Ovary (tissue), 9 donors: ENCODE results near the gene RUFY3. TPM values are rescaled to one million over a fixed set of nuclear protein-coding genes. Genes with fewer than 3 reads are reported as not detected.
"Not testable (repeated sequence)": the region's sequence is repeated elsewhere in the genome, so short reads cannot be mapped to it uniquely, and the experiment has no call there.

Source experiments
- DNase-seq, 5 donors: peaks; one replicate each; pipeline ENCODE4 v3.0.0-alpha.2; 2019 to 2020
- H3K27ac ChIP-seq, 2 donors: fragments of 200-600 bp; one replicate each; pipeline versions ENCODE4 v1.5.1 to v1.8.0; 2019 to 2022
- H3K27me3 ChIP-seq: fragments of 200-600 bp; one replicate; pipeline ENCODE4 v1.8.0; 2022
- H3K36me3 ChIP-seq: fragments of 200-600 bp; sonication (generic); one replicate; pipeline ENCODE4 v1.5.1; 2019
- H3K4me1 ChIP-seq: one replicate; pipeline ENCODE4 v1.8.1; 2013; ENCODE audit warnings: mild to moderate bottlenecking, moderate library complexity; ENCODE audit not compliant: insufficient read depth
- H3K4me3 ChIP-seq: fragments of 200-600 bp; sonication (generic); one replicate; pipeline ENCODE4 v1.5.1; 2017
- H3K9me3 ChIP-seq, 2 donors: fragments of 200-600 bp in 1 of 2; sonication (generic) in 1 of 2; one replicate each; pipeline versions ENCODE4 v1.5.1 to v1.8.1; 2013 to 2019; ENCODE audit warnings: mild to moderate bottlenecking in 1 of 2, moderate library complexity in 1 of 2
- EP300 ChIP-seq: sonication (generic); formaldehyde crosslinking; IDR thresholded peaks from one replicate; pipeline ENCODE4 v1.6.1; 2017; ENCODE audit warnings: antibody characterized with exemption
- POLR2A ChIP-seq: fragments of 450-650 bp; IDR thresholded peaks from one replicate; pipeline ENCODE4 v1.6.1; 2017; ENCODE audit warnings: antibody characterized with exemption, mild to moderate bottlenecking, moderate library complexity
- WGBS, 3 donors: extraction: QIAGEN DNeasy Blood & Tissue Kit in 1 of 3; methylation state at CpG; one replicate each; pipeline versions ENCODE4 v1.1.5 to v1.1.7; 2013 to 2017; 5-methylcytosine and 5-hydroxymethylcytosine counted together
- intact Hi-C, 4 donors: fragments of 100-400 bp; cut with DNase I; formaldehyde crosslinking; loops; one replicate each; pipeline versions ENCODE4 v1.11.0 to v1.15.1; 2022 to 2023
- polyA plus RNA-seq, 2 donors: library from polyadenylated mRNA; stranded (reverse); fragments of 200-250 nt in 1 of 2; fragments of 350-450 nt in 1 of 2; fragmentation: Illumina TruSeq in 1 of 2; extraction: RNeasy Lipid Tissue Mini Kit (QIAGEN cat#74804) in 1 of 2; gene quantifications; one replicate each; pipeline ENCODE4 v1.2.3, GENCODE V29; 2013 to 2014
- total RNA-seq, 7 donors: library from RNA; depleted of rRNA in 2 of 7; stranded (reverse); fragments of >200 nt in 2 of 7; fragmentation: NEBNext Ultra II Directional in 3 of 7; extraction: Animal tissue kit (Norgen Biotek cat#: 25700) in 3 of 7; gene quantifications; one replicate each; pipeline versions ENCODE4 v1.1.0 to v1.2.4, GENCODE V29; 2016 to 2023
- TF ChIP-seq, protein P1 (sequence below), 3 donors: fragments of 450-650 bp in 2 of 3; fragments of 200-600 bp in 1 of 3; IDR thresholded peaks; one replicate each; pipeline versions ENCODE4 v1.5.1 to v1.8.0; 2016 to 2022; ENCODE audit warnings: antibody characterized with exemption in 3 of 3, mild to moderate bottlenecking in 1 of 3
- donor health status: DM: no; HTN: no; CAD: no; lungs with moderate emphysema.
- donor health status: DM: no; HTN: no; CAD: no.
- donor health status: Bipolar disorder and iron deficiency.
- donor health status: DM: yes; HTN: yes; CAD: no.
- donor health status: DM: no; HTN: no; CAD: no.
- donor health status: DM: yes; HTN: yes; CAD: no.

Gene RUFY3
- total and polyA plus RNA-seq, 9 donors: 35.2 to 84.0 (median 63.3) TPM

DNA sequence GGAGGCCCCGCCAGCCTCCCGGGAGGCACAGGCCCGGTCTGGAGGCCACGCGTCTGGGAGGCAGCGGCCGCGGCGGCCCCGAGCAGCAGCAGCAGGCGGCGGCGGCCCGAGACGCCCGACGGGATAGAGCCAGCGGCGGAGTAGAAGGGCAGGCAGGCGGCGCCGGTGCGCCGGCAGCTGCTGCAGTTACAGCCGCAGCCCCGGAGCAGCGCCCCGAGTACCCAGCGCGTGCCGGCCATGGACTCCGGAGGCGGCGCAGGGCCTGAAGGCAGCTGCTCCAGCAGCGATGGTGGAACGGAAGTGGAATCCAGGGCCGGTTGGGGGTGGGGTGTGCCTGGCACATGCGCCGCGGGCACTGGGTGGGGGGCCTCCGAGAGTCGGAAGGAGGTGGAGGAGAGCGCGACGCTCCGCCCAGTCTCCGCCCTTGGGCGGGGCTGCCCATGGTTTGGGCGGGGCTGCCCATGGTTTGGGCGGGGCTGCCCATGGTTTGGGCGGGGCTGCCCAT lies 117.9 kb downstream of the RUFY3 start, which contains the start of gene GRSF1:
GRSF1 (minus strand) TSS at position 302 of the 505 bp plus-strand sequence; CDS start at position 239, 63 bp downstream.
- intact Hi-C loops: loop anchor here in 3 of 4 donors (5.0 to 10.0 kb wide), 3 partner anchors 152 to 155 kb away; partner anchors contain the start of genes DCK (in 3 of the 3) and UTP3 (in 1 of the 3)
- peak within 1 kb of the TSS; percentile 89 to 95 for H3K27ac ChIP-seq
- DNase-seq: peak; percentile 92 to 95 (median 94)
- 0 to 1% (median 0%) methylated on average over 19 to 50 of the region's 51 CpGs for WGBS, 3 donors
- no peaks in the 10 kb centered on the region for H3K27me3 ChIP-seq
- peaks cover 0 to 2% of the 10 kb centered on the region in 2 donors for H3K9me3 ChIP-seq
- H3K4me3 ChIP-seq: peak within 1 kb of the TSS; percentile 97
- H3K4me1 ChIP-seq: peaks cover 5% of the 10 kb centered on the region
- no peaks in the 10 kb centered on the region for H3K36me3 ChIP-seq
- TF ChIP-seq POLR2A (peak; percentile 59), EP300 (no peak)
- TF ChIP-seq, protein P1, sequence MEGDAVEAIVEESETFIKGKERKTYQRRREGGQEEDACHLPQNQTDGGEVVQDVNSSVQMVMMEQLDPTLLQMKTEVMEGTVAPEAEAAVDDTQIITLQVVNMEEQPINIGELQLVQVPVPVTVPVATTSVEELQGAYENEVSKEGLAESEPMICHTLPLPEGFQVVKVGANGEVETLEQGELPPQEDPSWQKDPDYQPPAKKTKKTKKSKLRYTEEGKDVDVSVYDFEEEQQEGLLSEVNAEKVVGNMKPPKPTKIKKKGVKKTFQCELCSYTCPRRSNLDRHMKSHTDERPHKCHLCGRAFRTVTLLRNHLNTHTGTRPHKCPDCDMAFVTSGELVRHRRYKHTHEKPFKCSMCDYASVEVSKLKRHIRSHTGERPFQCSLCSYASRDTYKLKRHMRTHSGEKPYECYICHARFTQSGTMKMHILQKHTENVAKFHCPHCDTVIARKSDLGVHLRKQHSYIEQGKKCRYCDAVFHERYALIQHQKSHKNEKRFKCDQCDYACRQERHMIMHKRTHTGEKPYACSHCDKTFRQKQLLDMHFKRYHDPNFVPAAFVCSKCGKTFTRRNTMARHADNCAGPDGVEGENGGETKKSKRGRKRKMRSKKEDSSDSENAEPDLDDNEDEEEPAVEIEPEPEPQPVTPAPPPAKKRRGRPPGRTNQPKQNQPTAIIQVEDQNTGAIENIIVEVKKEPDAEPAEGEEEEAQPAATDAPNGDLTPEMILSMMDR (IDR thresholded peaks at IDR 0.05): no peak

DNA sequence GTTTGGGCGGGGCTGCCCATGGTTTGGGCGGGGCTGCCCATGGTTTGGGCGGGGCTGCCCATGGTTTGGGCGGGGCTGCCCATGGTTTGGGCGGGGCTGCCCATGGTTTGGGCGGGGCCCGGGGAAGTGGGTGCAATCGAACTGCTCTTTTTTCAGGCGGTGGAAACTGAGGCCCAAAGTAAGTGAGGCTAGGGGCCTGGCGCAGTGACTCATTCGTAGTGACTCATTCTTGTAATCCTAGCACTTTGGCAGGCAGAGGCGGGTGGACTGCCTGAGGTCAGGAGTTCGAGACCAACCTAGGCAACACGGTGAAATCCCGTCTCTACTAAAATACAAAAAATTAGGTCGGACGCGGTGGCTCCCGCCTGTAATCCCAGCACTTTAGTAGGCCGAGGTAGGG lies 118.4 kb downstream of the RUFY3 start:
- DNase-seq: peak; percentile 55 to 76 (median 66)
- H3K4me3 ChIP-seq, H3K36me3 ChIP-seq, intact Hi-C loops, H3K9me3 ChIP-seq, H3K27me3 ChIP-seq, H3K4me1 ChIP-seq: not testable (repeated sequence)
- whole genome bisulfite sequencing, 3 donors: 58 to 62% (median 59%) methylated on average over 17 to 20 of the region's 20 CpGs
- peak overlapping the region in 1 of 2 donors; percentile 8 for H3K27ac ChIP-seq

DNA sequence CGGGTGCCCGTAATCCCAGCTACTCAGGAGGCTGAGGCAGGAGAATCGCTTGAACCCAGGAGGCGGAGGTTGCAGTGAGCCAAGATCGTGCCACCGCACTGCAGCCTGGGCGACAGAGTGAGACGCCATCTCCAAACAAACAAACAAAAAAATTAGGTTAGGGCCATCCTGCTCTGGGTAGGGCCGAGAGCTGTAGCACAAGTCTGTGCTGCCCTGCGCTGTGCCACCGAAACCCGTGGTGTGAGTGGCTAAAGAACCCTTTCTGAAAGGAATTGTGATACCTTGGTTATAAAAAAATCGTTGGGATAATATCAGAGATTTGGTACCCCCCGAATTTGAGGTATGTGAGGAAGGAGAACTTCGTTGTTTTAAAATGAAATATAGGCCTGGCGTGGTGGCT lies 118.9 kb downstream of the RUFY3 start:
- 90 to 93% (median 92%) methylated on average over 16 of the region's 16 CpGs for WGBS, 3 donors
- H3K4me1 ChIP-seq, H3K27me3 ChIP-seq, H3K27ac ChIP-seq, H3K9me3 ChIP-seq, DNase-seq, H3K36me3 ChIP-seq, H3K4me3 ChIP-seq, intact Hi-C loops: not testable (repeated sequence)

DNA sequence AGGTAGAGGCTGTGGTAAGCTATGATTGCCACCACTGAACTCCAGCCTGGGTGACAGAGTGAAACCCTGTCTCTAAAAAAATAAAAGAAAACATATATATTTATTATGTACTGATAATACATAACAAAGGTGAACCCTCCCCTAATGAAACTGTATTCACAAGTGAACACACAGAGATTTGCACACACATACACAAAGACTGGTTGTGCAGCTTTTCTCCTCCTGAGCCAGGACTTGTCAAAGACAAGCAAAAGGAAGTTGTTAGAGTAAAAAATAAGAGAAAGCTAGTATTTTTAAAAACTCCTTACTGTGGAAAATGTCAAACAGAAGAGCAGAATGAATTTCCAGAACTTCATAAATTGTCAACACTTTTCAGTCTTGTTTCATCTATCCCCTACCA lies 119.4 kb downstream of the RUFY3 start:
- intact Hi-C loops: no loop called here
- TF ChIP-seq POLR2A (no peak), EP300 (no peak)
- DNase-seq: no peak
- Histone ChIP-seq H3K4me1 (peaks cover 3% of the 10 kb centered on the region), H3K36me3 (no peaks in the 10 kb centered on the region), H3K9me3 (peaks cover 0 to 2% of the 10 kb centered on the region in 2 donors), H3K27ac (no peak overlapping the region), H3K27me3 (no peaks in the 10 kb centered on the region), H3K4me3 (no peak overlapping the region)

DNA sequence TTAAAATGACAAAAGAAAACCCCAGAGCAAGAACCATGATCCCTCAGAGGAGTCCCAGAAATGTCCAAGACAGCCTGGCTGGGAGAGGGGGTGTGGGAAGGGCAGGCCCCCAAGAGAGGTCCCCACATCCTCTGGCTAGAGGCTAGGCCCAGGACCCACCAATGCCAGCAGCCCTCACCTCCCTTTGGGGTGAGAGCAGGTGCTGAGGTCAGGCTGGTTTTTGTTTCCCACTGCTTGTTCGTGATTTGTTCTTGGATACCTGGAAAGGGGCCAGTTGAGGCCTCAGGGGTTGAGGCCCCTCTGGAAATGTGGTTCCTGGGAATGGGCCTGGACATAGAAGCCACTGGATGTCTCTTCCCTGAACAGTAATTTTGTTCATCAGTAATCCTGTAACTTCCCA lies 120.2 kb downstream of the RUFY3 start:
- no peak for DNase-seq
- intact Hi-C loops: no loop called here
- H3K4me1 ChIP-seq: peaks cover 3% of the 10 kb centered on the region
- no peaks in the 10 kb centered on the region for H3K27me3 ChIP-seq
- no peak overlapping the region for H3K27ac ChIP-seq
- H3K9me3 ChIP-seq: peaks cover 0 to 2% of the 10 kb centered on the region in 2 donors
- 27 to 42% (median 41%) methylated on average over 1 of the region's 1 CpG for WGBS, 3 donors
- no peak for TF ChIP-seq POLR2A
- TF ChIP-seq, protein P1 (IDR thresholded peaks at IDR 0.05): no peak
- TF ChIP-seq EP300: no peak
- no peaks in the 10 kb centered on the region for H3K36me3 ChIP-seq
- no peak overlapping the region for H3K4me3 ChIP-seq

DNA sequence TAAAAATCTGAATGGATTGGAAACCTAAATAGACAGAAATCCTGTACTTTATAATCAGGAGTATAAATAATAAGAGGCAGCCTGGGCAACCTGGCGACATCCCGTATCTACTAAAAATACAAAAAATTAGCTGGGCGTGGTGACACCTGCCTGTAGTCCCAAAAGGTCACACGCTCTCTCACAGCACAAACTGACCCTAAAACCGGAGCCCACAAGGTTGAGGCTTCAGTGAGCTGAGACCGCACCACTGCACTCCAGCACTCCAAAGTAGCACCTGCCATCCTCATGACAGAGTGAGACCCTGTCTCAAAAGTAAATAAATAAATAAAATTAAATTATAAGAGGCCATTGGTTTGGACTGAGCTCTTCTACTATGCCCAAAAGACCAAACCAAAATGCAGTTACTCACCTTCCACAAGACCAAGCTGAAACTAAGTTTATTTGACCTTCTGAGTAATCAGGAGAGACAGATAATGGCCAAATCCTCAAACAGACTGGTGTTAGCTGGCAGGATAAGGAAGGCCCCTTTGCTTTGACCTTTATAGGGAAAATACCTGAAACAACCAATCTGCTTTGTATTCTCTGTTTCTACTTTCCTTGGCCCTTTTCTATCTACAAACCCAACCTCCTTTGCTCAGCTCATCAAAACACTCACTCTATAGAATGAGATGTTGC lies 121.1 kb downstream of the RUFY3 start:
- intact Hi-C loops: no loop called here
- Histone ChIP-seq H3K27me3 (no peaks in the 10 kb centered on the region), H3K9me3 (peaks cover 0 to 2% of the 10 kb centered on the region in 2 donors), H3K27ac (no peak overlapping the region), H3K36me3 (no peaks in the 10 kb centered on the region), H3K4me3 (no peak overlapping the region), H3K4me1 (peaks cover 2% of the 10 kb centered on the region)
- WGBS, 3 donors: 91 to 93% (median 92%) methylated on average over 6 of the region's 6 CpGs
- TF ChIP-seq, protein P1 (IDR thresholded peaks at IDR 0.05): no peak
- TF ChIP-seq EP300: no peak
- TF ChIP-seq POLR2A: no peak
- no peak for DNase-seq
